WTC11 (cell line): ENCODE measurements around the gene RGSL1. TPM values are rescaled to one million over a fixed set of nuclear protein-coding genes. Genes with fewer than 3 reads are reported as not detected.
"Not testable (repeated sequence)": the region's sequence is repeated elsewhere in the genome, so short reads cannot be mapped to it uniquely, and the experiment has no call there.

Experiments
- ATAC-seq: fragments of 200-7000 bp; cut with Tn5 transposase; 2 replicates; pipeline ENCODE4 v1.10.0; 2021; ENCODE audit warnings: mild to moderate bottlenecking, moderate library complexity
- CTCF ChIA-PET: fragments of 300-600 bp; sonication (Branson Sonifier 250); formaldehyde crosslinking; loops from one replicate; lab custom pipeline; 2021; ENCODE audit warnings: antibody characterized with exemption; lab: Charles Lee
- POLR2A ChIA-PET: fragments of 350-600 bp; sonication (Branson Sonifier 250); formaldehyde crosslinking; loops from one replicate; lab custom pipeline; 2021; ENCODE audit warnings: antibody characterized with exemption; lab: Charles Lee
- DNase-seq: peaks from one replicate; pipeline ENCODE4 v3.0.0; 2021; ENCODE audit warnings: low spot score
- H3K27ac Mint-ChIP-seq: 2 replicates; pipeline ENCODE4 v1.8.0; 2021; ENCODE audit warnings: mixed read lengths
- H3K27me3 Mint-ChIP-seq: 2 replicates; pipeline ENCODE4 v1.8.0; 2021; ENCODE audit warnings: low read depth, mild to moderate bottlenecking, moderate library complexity, mixed read lengths
- H3K36me3 Mint-ChIP-seq: 2 replicates; pipeline ENCODE4 v1.8.0; 2021; ENCODE audit warnings: mixed read lengths
- H3K4me1 Mint-ChIP-seq: 2 replicates; pipeline ENCODE4 v1.8.0; 2022; ENCODE audit warnings: mixed read lengths
- H3K4me3 Mint-ChIP-seq: 2 replicates; pipeline ENCODE4 v1.8.0; 2021; ENCODE audit warnings: mild to moderate bottlenecking, moderate library complexity, mixed read lengths
- H3K9me3 Mint-ChIP-seq: 2 replicates; pipeline ENCODE4 v1.8.0; 2021; ENCODE audit warnings: mixed read lengths
- CBFB ChIP-seq: sonication (generic); formaldehyde crosslinking; IDR thresholded peaks from 2 replicates; pipeline ENCODE4 v1.8.1; 2022; ENCODE audit warnings: mild to moderate bottlenecking, low read depth, missing genetic modification reagents
- CREB1 ChIP-seq: sonication (generic); formaldehyde crosslinking; IDR thresholded peaks from 2 replicates; pipeline ENCODE4 v1.8.0; 2023; ENCODE audit warnings: mild to moderate bottlenecking, missing genetic modification reagents
- CREM ChIP-seq: sonication (generic); formaldehyde crosslinking; IDR thresholded peaks from 2 replicates; pipeline ENCODE4 v1.8.1; 2022; ENCODE audit warnings: mild to moderate bottlenecking, missing genetic modification reagents, moderate library complexity
- FOXK1 ChIP-seq: sonication (generic); formaldehyde crosslinking; IDR thresholded peaks from 2 replicates; pipeline ENCODE4 v1.8.0; 2022; ENCODE audit warnings: mild to moderate bottlenecking, moderate library complexity, missing genetic modification reagents
- GABPB1 ChIP-seq: sonication (generic); formaldehyde crosslinking; IDR thresholded peaks from 2 replicates; pipeline ENCODE4 v1.8.1; 2023; ENCODE audit warnings: mild to moderate bottlenecking, missing genetic modification reagents
- IRF2 ChIP-seq: sonication (generic); formaldehyde crosslinking; IDR thresholded peaks from 2 replicates; pipeline ENCODE4 v1.8.0; 2022; ENCODE audit warnings: low read depth, missing genetic modification reagents, borderline replicate concordance
- JAZF1 ChIP-seq: fragments of 250-450 bp; sonication (Bioruptor Pico); IDR thresholded peaks from 2 replicates; pipeline ENCODE4 v1.9.0; 2021; ENCODE audit warnings: moderate library complexity, mild to moderate bottlenecking, inconsistent platforms
- NFE2L1 ChIP-seq: sonication (generic); formaldehyde crosslinking; IDR thresholded peaks from 2 replicates; pipeline ENCODE4 v1.8.1; 2023; ENCODE audit warnings: missing genetic modification reagents
- SP1 ChIP-seq: sonication (generic); formaldehyde crosslinking; conservative IDR thresholded peaks from 2 replicates; pipeline ENCODE4 v1.8.1; 2022; ENCODE audit warnings: missing genetic modification reagents
- TEAD1 ChIP-seq: sonication (generic); formaldehyde crosslinking; IDR thresholded peaks from 2 replicates; pipeline ENCODE4 v1.8.0; 2022; ENCODE audit warnings: mild to moderate bottlenecking, missing genetic modification reagents
- TEAD4 ChIP-seq: sonication (generic); formaldehyde crosslinking; IDR thresholded peaks from 2 replicates; pipeline ENCODE4 v1.8.0; 2022; ENCODE audit warnings: mild to moderate bottlenecking, missing genetic modification reagents
- USF2 ChIP-seq: sonication (generic); formaldehyde crosslinking; IDR thresholded peaks from 2 replicates; pipeline ENCODE4 v1.8.1; 2023; ENCODE audit warnings: mild to moderate bottlenecking, missing genetic modification reagents, moderate library complexity
- ZBTB21 ChIP-seq: sonication (generic); formaldehyde crosslinking; IDR thresholded peaks from 2 replicates; pipeline ENCODE4 v1.8.1; 2023; ENCODE audit warnings: mild to moderate bottlenecking, missing genetic modification reagents, borderline replicate concordance
- ZNF671 ChIP-seq: fragments of 250-450 bp; sonication (Bioruptor Pico); IDR thresholded peaks from 2 replicates; pipeline ENCODE4 v1.8.0; 2021; ENCODE audit warnings: mild to moderate bottlenecking
- total RNA-seq: library from RNA; stranded (reverse); gene quantifications from 3 replicates; pipeline ENCODE4 v1.2.3, GENCODE V29; 2021
- TF ChIP-seq, protein P1 (sequence below): fragments of 250-450 bp; sonication (Bioruptor Pico); IDR thresholded peaks from 2 replicates; pipeline ENCODE4 v1.9.0; 2021; ENCODE audit warnings: mild to moderate bottlenecking, borderline replicate concordance
- TF ChIP-seq, protein P2 (sequence below): sonication (generic); formaldehyde crosslinking; IDR thresholded peaks from 2 replicates; pipeline ENCODE4 v1.8.1; 2022; ENCODE audit warnings: low read depth, missing genetic modification reagents, borderline replicate concordance
- TF ChIP-seq, protein P3 (sequence below): sonication (generic); formaldehyde crosslinking; IDR thresholded peaks from 2 replicates; pipeline ENCODE4 v1.8.0; 2022; ENCODE audit warnings: mild to moderate bottlenecking, missing genetic modification reagents
- TF ChIP-seq, protein P4 (sequence below): sonication (generic); formaldehyde crosslinking; IDR thresholded peaks from 2 replicates; pipeline ENCODE4 v1.8.1; 2022; ENCODE audit warnings: missing genetic modification reagents, borderline replicate concordance

RGSL1 gene
- total RNA-seq, 1 experiment from 2014 or later = not detected

GRCh38 chr1:182527680-182528079 is 77.7 kb downstream of the RGSL1 start:
- Mint-ChIP-seq H3K27ac (no peak overlapping the region), H3K4me1 (peaks cover 10% of the 10 kb centered on the region), H3K9me3 (peaks cover 15% of the 10 kb centered on the region), H3K27me3 (peaks cover 2% of the 10 kb centered on the region; the same call in 1 of the 2 replicates), H3K4me3 (no peak overlapping the region), H3K36me3 (no peaks in the 10 kb centered on the region)
- ATAC-seq (no peak; the same call in 1 of the 2 replicates), DNase-seq (no peak)
- POLR2A ChIA-PET = no interaction called here
- CTCF ChIA-PET = no interaction called here
- TF ChIP-seq FOXK1 (CRISPR knock-in tag) (no peak), NFE2L1 (CRISPR knock-in tag) (no peak), TEAD4 (CRISPR knock-in tag) (no peak), CREM (CRISPR knock-in tag) (no peak), JAZF1 (no peak), ZBTB21 (no peak), TEAD1 (no peak), GABPB1 (no peak), IRF2 (CRISPR knock-in tag) (no peak), CBFB (CRISPR knock-in tag) (no peak), CREB1 (no peak), USF2 (CRISPR knock-in tag) (no peak), SP1 (CRISPR knock-in tag) (no peak), ZNF671 (CRISPR knock-in tag) (no peak)
- TF ChIP-seq, protein P1, sequence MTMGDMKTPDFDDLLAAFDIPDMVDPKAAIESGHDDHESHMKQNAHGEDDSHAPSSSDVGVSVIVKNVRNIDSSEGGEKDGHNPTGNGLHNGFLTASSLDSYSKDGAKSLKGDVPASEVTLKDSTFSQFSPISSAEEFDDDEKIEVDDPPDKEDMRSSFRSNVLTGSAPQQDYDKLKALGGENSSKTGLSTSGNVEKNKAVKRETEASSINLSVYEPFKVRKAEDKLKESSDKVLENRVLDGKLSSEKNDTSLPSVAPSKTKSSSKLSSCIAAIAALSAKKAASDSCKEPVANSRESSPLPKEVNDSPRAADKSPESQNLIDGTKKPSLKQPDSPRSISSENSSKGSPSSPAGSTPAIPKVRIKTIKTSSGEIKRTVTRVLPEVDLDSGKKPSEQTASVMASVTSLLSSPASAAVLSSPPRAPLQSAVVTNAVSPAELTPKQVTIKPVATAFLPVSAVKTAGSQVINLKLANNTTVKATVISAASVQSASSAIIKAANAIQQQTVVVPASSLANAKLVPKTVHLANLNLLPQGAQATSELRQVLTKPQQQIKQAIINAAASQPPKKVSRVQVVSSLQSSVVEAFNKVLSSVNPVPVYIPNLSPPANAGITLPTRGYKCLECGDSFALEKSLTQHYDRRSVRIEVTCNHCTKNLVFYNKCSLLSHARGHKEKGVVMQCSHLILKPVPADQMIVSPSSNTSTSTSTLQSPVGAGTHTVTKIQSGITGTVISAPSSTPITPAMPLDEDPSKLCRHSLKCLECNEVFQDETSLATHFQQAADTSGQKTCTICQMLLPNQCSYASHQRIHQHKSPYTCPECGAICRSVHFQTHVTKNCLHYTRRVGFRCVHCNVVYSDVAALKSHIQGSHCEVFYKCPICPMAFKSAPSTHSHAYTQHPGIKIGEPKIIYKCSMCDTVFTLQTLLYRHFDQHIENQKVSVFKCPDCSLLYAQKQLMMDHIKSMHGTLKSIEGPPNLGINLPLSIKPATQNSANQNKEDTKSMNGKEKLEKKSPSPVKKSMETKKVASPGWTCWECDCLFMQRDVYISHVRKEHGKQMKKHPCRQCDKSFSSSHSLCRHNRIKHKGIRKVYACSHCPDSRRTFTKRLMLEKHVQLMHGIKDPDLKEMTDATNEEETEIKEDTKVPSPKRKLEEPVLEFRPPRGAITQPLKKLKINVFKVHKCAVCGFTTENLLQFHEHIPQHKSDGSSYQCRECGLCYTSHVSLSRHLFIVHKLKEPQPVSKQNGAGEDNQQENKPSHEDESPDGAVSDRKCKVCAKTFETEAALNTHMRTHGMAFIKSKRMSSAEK (CRISPR knock-in tag) = no peak
- TF ChIP-seq, protein P2, sequence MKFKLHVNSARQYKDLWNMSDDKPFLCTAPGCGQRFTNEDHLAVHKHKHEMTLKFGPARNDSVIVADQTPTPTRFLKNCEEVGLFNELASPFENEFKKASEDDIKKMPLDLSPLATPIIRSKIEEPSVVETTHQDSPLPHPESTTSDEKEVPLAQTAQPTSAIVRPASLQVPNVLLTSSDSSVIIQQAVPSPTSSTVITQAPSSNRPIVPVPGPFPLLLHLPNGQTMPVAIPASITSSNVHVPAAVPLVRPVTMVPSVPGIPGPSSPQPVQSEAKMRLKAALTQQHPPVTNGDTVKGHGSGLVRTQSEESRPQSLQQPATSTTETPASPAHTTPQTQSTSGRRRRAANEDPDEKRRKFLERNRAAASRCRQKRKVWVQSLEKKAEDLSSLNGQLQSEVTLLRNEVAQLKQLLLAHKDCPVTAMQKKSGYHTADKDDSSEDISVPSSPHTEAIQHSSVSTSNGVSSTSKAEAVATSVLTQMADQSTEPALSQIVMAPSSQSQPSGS (CRISPR knock-in tag) = no peak
- TF ChIP-seq, protein P3, sequence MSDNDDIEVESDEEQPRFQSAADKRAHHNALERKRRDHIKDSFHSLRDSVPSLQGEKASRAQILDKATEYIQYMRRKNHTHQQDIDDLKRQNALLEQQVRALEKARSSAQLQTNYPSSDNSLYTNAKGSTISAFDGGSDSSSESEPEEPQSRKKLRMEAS (CRISPR knock-in tag) = no peak
- TF ChIP-seq, protein P4, sequence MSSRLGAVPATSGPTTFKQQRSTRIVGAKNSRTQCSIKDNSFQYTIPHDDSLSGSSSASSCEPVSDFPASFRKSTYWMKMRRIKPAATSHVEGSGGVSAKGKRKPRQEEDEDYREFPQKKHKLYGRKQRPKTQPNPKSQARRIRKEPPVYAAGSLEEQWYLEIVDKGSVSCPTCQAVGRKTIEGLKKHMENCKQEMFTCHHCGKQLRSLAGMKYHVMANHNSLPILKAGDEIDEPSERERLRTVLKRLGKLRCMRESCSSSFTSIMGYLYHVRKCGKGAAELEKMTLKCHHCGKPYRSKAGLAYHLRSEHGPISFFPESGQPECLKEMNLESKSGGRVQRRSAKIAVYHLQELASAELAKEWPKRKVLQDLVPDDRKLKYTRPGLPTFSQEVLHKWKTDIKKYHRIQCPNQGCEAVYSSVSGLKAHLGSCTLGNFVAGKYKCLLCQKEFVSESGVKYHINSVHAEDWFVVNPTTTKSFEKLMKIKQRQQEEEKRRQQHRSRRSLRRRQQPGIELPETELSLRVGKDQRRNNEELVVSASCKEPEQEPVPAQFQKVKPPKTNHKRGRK (CRISPR knock-in tag) = no peak

DNA sequence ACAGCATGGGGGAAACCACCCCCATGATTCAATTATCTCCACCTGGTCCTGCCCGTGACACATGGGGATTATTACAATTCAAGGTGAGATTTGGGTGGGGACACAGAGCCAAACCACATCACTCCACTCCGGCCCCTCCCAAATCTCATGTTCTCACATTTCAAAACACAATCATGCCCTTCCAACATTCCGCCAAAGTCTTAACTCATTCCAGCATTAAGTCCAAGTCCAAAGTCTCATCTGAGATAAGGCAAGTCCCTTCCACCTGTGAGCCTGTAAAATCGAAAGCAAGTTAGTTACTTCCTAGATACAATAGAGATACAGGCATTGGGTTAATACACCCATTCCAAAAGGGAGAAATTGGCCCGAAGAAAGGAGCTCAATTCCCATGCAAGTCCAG is 78.3 kb downstream of the RGSL1 start:
- POLR2A ChIA-PET = not testable (repeated sequence)

More for the DNA sequence above, 78.3 kb downstream of the RGSL1 start:
- H3K9me3 Mint-ChIP-seq = peaks cover 15% of the 10 kb centered on the region
- H3K36me3 Mint-ChIP-seq, H3K27ac Mint-ChIP-seq, CTCF ChIA-PET, ATAC-seq, DNase-seq, H3K27me3 Mint-ChIP-seq, H3K4me3 Mint-ChIP-seq, H3K4me1 Mint-ChIP-seq: not testable (repeated sequence)
